SK-N-SH (cell line): ENCODE data around the gene MORN5. TPM values are rescaled to one million over a fixed set of nuclear protein-coding genes. Genes with fewer than 3 reads are reported as not detected.
A peak's percentile ranks its signal among the peaks of the same experiment; 100 is the strongest.

Experiments
- CTCF ChIA-PET: fragments of 300-600, 350-600 bp; formaldehyde crosslinking; extraction: SDS; loops from one replicate; lab custom pipeline; 2021; lab: Yijun Ruan, JAX
- POLR2A ChIA-PET: fragments of 350-600 bp; sonication (Branson Sonifier 250); formaldehyde crosslinking; extraction: SDS; loops from one replicate; lab custom pipeline; 2020; ENCODE audit warnings: antibody characterized with exemption, inconsistent platforms; lab: Yijun Ruan, JAX
- DNase-seq: peaks from one replicate; pipeline ENCODE4 v3.0.0; 2012
- H2AFZ ChIP-seq: fragments of 200-600 bp; sonication (generic); 2 replicates; pipeline ENCODE4 v1.8.1; 2016; ENCODE audit warnings: antibody characterized with exemption, mild to moderate bottlenecking, low read depth
- H3F3A ChIP-seq: fragments of 200-600 bp; sonication (generic); replicated peaks from 2 replicates; pipeline ENCODE3; 2016; ENCODE audit warnings: antibody characterized with exemption, mild to moderate bottlenecking; ENCODE audit not compliant: insufficient read depth
- H3K27ac ChIP-seq, 2 experiments: fragments of 200-500 bp in 1 of 2; fragments of 200-600 bp in 1 of 2; sonication (Bioruptor generic) in 1 of 2; sonication (generic), shearing (Covaris generic) in 1 of 2; 2 replicates each; pipeline versions ENCODE4 v1.5.1 to v1.6.1; 2014 to 2016; ENCODE audit warnings: low read depth in 2 of 2, inconsistent platforms in 1 of 2, low read length in 1 of 2, mild to moderate bottlenecking in 1 of 2, mixed read lengths in 1 of 2
- H3K27me3 ChIP-seq: fragments of 200-600 bp; sonication (generic), shearing (Covaris generic); 2 replicates; pipeline ENCODE4 v1.6.1; 2016; ENCODE audit warnings: mixed run types; ENCODE audit not compliant: insufficient read depth
- H3K36me3 ChIP-seq, 2 experiments: fragments of 200-500 bp in 1 of 2; fragments of 200-600 bp in 1 of 2; sonication (Bioruptor generic) in 1 of 2; sonication (generic) in 1 of 2; replicated peaks in 1 of 2; 2 replicates each; pipeline versions ENCODE3 to v1.5.1; 2014 to 2016; ENCODE audit warnings: low read length in 1 of 2, mild to moderate bottlenecking in 1 of 2; ENCODE audit not compliant: insufficient read depth in 2 of 2, control insufficient read depth in 1 of 2
- H3K4me1 ChIP-seq, 2 experiments: fragments of 200-500 bp in 1 of 2; fragments of 200-600 bp in 1 of 2; sonication (Bioruptor generic) in 1 of 2; sonication (generic), shearing (Covaris generic) in 1 of 2; 2 replicates each; pipeline versions ENCODE4 v1.5.1 to v1.6.1; 2014 to 2016; ENCODE audit warnings: low read depth in 1 of 2, low read length in 1 of 2, mixed run types in 1 of 2; ENCODE audit not compliant: insufficient read depth in 2 of 2, control insufficient read depth in 1 of 2
- H3K4me2 ChIP-seq: fragments of 200-600 bp; sonication (generic), shearing (Covaris generic); 2 replicates; pipeline ENCODE4 v1.6.1; 2017; ENCODE audit warnings: mixed run types
- H3K4me3 ChIP-seq, 2 experiments: fragments of 200-500 bp in 1 of 2; fragments of 200-600 bp in 1 of 2; sonication (Bioruptor generic) in 1 of 2; sonication (generic), shearing (Covaris generic) in 1 of 2; 2 replicates each; pipeline versions ENCODE4 v1.5.1 to v1.8.1; 2014 to 2016; ENCODE audit warnings: low read depth in 2 of 2, inconsistent platforms in 1 of 2, low read length in 1 of 2, mild to moderate bottlenecking in 1 of 2, mixed read lengths in 1 of 2, moderate library complexity in 1 of 2
- H3K79me2 ChIP-seq: fragments of 200-600 bp; sonication (generic); 2 replicates; pipeline ENCODE4 v1.8.1; 2017; ENCODE audit warnings: mild to moderate bottlenecking; ENCODE audit not compliant: insufficient read depth
- H3K9ac ChIP-seq: fragments of 200-600 bp; sonication (generic); 2 replicates; pipeline ENCODE4 v1.6.1; 2017; ENCODE audit warnings: mixed run types
- H3K9me2 ChIP-seq: fragments of 200-600 bp; sonication (generic); 2 replicates; pipeline ENCODE4 v1.6.1; 2017; ENCODE audit warnings: mixed run types
- H3K9me3 ChIP-seq: fragments of 200-600 bp; sonication (generic); 2 replicates; pipeline ENCODE4 v1.6.1; 2017; ENCODE audit warnings: mixed run types, mild to moderate bottlenecking, moderate library complexity
- H4K20me1 ChIP-seq: fragments of 200-600 bp; sonication (generic); 2 replicates; pipeline ENCODE4 v1.6.1; 2017; ENCODE audit warnings: mild to moderate bottlenecking, mixed run types; ENCODE audit not compliant: insufficient read depth
- ELF1 ChIP-seq: IDR thresholded peaks from 2 replicates; pipeline ENCODE4 v1.4.0; 2012
- IRF3 ChIP-seq: fragments of 150-350 bp; IDR thresholded peaks from 2 replicates; pipeline ENCODE4 v1.6.1; 2016; ENCODE audit warnings: mild to moderate bottlenecking, low read depth, low read length
- JUND ChIP-seq: IDR thresholded peaks from 2 replicates; pipeline ENCODE4 v1.4.0; 2012
- RAD21 ChIP-seq: IDR thresholded peaks from 2 replicates; pipeline ENCODE4 v1.6.1; 2012; ENCODE audit warnings: mild to moderate bottlenecking, low read length
- WGBS: methylation state at CpG from one replicate; pipeline ENCODE4 v1.1.6; 2017; ENCODE audit warnings: low lambda C conversion rate; 5-methylcytosine and 5-hydroxymethylcytosine counted together
- polyA plus RNA-seq, 3 experiments: library from polyadenylated mRNA; depleted of rRNA; stranded (reverse); fragments of >200 nt; gene quantifications; 2 replicates each; pipeline ENCODE4 v1.2.3, GENCODE V29; 2012
- TF ChIP-seq, protein P1 (sequence below): IDR thresholded peaks from 2 replicates; pipeline ENCODE4; 2012
- TF ChIP-seq, protein P2 (sequence below): fragments of 200-600 bp; sonication (generic); IDR thresholded peaks from 2 replicates; pipeline ENCODE4 v1.6.1; 2017; ENCODE audit warnings: antibody characterized with exemption, mild to moderate bottlenecking, moderate library complexity

The MORN5 gene
- polyA plus RNA-seq, 1 of the 3 experiments (the other 2 are of a cell fraction) = not detected

- peak overlapping the region; percentile 70; the same call in 1 of the 2 replicates for H2AFZ ChIP-seq
- 0 out of 2 replicates have a peak overlapping the region, but pooled peaks have one; percentile 52 for H3K4me2 ChIP-seq
- no peaks in the 10 kb centered on the region for H3K9me2 ChIP-seq
- POLR2A ChIA-PET = interaction anchor here (0.6 to 1.5 kb wide), 2 partner anchors 225 to 327 kb away, joined by 5 to 8 read pairs; no protein-coding TSS in a partner anchor
- H4K20me1 ChIP-seq = no peaks in the 10 kb centered on the region
- WGBS = 71% methylated on average over 18 of the region's 21 CpGs
- H3K27me3 ChIP-seq = no peaks in the 10 kb centered on the region
- DNase-seq = peak; percentile 56
- H3K9me3 ChIP-seq = no peaks in the 10 kb centered on the region
- TF ChIP-seq IRF3 (no peak), JUND (no peak), ELF1 (no peak)
- H3K79me2 ChIP-seq = no peaks in the 10 kb centered on the region
- no peak overlapping the region for H3K27ac ChIP-seq
- CTCF ChIA-PET = interaction anchor here (0.5 to 15.3 kb wide), 44 partner anchors 9 to 685 kb away, joined by 3 to 528 read pairs (median 6); partner anchors contain the start of genes MORN5, MRRF, NDUFA8 and RBM18
- H3F3A ChIP-seq = no peaks in the 10 kb centered on the region
- peaks cover 6 to 8% of the 10 kb centered on the region in 2 experiments; a peak in 2 of 4 replicates for H3K4me1 ChIP-seq
- H3K4me3 ChIP-seq = no peak overlapping the region; a peak in 1 of 4 replicates
- no peaks in the 10 kb centered on the region for H3K36me3 ChIP-seq
- no peak overlapping the region for H3K9ac ChIP-seq
Measured at GRCh38 chr9:122125509-122126330, 34.0 kb upstream of the MORN5 start.

DNA sequence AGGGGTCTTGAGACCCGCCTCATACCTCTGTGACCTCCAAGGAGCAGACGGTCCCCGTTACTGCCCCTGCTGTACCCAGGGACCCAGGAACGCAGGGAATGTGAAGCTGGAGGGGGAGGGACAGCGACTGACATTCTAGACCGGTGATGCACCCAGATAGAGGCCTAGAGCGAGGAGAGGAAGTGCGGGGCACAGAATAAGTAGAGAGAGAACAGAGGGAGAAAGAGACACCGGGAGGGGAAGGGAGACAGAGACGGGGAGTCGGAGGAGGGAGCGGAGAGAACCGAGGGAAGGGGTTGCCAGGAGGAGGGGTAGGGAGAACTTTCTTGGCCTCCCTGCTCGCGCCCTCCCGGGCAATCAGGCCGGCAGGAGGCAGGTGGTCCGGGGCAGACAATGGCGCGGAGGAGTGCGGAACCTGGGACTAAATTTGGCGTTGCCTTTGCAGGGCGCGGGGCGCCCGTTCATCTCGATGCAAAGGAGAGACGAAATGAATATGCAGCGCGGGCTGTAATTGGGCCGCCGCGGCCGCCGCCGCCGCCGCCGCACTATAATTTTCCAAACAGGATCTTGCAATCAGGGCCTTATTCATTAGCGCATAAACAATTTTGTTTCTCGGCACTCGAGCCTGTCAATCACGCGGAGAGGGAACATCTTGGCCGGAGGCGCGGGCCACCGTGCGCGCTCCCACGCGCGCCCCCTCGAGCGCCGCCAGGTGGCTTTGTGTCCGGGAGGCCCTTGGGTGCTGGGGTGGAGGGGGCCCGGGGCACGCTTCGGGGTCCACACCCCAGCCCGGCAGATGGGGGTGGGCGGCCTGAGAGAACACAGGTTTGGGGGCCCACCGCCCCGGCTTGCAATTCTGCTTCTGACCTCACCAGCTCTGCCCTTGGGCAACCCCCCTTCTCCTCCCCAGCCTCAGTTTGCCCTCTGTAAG is 33.1 kb upstream of the MORN5 start:
- ChIA-PET POLR2A (interaction anchor here (0.6 kb wide), 1 partner anchor 326 kb away, joined by 5 read pairs; no protein-coding TSS in a partner anchor), CTCF (interaction anchor here (0.6 to 15.3 kb wide), 23 partner anchors 8 to 684 kb away, joined by 3 to 528 read pairs (median 8); partner anchors contain the start of gene TTLL11)
- Histone ChIP-seq H3K9me3 (no peaks in the 10 kb centered on the region), H4K20me1 (no peaks in the 10 kb centered on the region), H3K79me2 (no peaks in the 10 kb centered on the region), H3K9ac (no peak overlapping the region), H3K9me2 (no peaks in the 10 kb centered on the region), H3F3A (no peaks in the 10 kb centered on the region), H3K27ac (no peak overlapping the region), H3K4me1 (peaks cover 6 to 8% of the 10 kb centered on the region in 2 experiments; a peak in 2 of 4 replicates), H3K27me3 (no peaks in the 10 kb centered on the region), H3K36me3 (no peaks in the 10 kb centered on the region), H3K4me2 (peak overlapping the region; percentile 52; the same call in 1 of the 2 replicates), H3K4me3 (peak overlapping the region in 1 of 2 experiments; percentile 16; a peak in 1 of 4 replicates), H2AFZ (peak overlapping the region; percentile 70; the same call in 1 of the 2 replicates)
- peak; percentile 53 for DNase-seq
- TF ChIP-seq, protein P1, sequence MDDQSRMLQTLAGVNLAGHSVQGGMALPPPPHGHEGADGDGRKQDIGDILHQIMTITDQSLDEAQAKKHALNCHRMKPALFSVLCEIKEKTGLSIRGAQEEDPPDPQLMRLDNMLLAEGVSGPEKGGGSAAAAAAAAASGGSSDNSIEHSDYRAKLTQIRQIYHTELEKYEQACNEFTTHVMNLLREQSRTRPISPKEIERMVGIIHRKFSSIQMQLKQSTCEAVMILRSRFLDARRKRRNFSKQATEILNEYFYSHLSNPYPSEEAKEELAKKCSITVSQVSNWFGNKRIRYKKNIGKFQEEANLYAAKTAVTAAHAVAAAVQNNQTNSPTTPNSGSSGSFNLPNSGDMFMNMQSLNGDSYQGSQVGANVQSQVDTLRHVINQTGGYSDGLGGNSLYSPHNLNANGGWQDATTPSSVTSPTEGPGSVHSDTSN = peak; percentile 32; the same call in 1 of the 2 replicates
- TF ChIP-seq, protein P2, sequence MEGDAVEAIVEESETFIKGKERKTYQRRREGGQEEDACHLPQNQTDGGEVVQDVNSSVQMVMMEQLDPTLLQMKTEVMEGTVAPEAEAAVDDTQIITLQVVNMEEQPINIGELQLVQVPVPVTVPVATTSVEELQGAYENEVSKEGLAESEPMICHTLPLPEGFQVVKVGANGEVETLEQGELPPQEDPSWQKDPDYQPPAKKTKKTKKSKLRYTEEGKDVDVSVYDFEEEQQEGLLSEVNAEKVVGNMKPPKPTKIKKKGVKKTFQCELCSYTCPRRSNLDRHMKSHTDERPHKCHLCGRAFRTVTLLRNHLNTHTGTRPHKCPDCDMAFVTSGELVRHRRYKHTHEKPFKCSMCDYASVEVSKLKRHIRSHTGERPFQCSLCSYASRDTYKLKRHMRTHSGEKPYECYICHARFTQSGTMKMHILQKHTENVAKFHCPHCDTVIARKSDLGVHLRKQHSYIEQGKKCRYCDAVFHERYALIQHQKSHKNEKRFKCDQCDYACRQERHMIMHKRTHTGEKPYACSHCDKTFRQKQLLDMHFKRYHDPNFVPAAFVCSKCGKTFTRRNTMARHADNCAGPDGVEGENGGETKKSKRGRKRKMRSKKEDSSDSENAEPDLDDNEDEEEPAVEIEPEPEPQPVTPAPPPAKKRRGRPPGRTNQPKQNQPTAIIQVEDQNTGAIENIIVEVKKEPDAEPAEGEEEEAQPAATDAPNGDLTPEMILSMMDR = 0 out of 2 replicates have a peak, but pooled peaks have one; percentile 10
- no peak for TF ChIP-seq RAD21
- 41% methylated on average over 28 of the region's 64 CpGs for WGBS
